ENCODE data around the gene KMT5C. TPM values are rescaled to one million over a fixed set of nuclear protein-coding genes. Genes with fewer than 3 reads are reported as not detected.

The KMT5C gene
- total RNA-seq, 4 donors from 2014 or later: 16.5 to 25.4 (median 20.3) TPM

DNA sequence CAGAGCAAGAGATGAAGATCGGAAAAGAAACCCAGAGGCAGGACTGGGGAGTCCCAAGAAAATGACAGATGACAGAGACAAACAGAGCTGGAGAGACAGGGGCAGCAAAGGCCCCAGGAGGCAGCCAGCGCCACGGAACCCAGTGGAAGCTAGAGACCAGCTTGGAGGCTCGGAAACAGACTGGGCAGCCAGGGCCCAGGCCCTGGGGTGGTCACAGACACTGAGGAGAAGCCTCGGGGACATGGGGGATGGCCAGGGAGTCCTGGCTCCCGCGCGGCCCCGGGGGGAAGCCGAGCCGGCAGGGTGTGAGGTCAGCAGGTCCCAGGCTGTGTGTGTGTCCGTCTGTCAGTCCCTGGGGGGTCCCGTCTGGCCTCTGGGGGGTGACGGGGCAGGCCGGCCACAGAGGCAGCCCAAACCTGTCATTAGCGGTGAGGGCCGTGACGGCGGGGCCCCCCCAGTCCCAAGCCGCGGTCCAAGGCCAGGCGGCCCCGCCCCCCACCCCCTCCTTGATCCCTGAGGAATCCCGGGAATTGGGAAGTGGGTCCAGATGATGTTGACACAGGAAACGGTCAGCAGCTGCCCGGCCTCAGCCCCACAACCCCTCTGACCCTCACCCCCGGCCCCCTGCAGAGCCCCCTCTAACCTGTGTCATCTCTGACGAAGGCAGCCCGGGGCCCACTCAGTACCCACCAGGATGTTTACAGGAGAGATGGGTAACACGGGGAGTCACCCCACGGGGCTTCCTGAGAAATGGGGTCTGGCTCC is 34.5 kb downstream of the KMT5C start:
- no peak overlapping the region for H3K4me3 ChIP-seq (ENCODE audit: low read depth, poor library complexity, severe bottlenecking)
- 16 to 25% methylated on average over 15 to 22 of the region's 31 CpGs for WGBS, 2 donors
- no peak for DNase-seq (ENCODE audit: low spot score in 2 of 2)
- intact Hi-C loops (cut with DNase I; ENCODE audit: low total_unique reads): no loop called here
- TF ChIP-seq, protein P1, sequence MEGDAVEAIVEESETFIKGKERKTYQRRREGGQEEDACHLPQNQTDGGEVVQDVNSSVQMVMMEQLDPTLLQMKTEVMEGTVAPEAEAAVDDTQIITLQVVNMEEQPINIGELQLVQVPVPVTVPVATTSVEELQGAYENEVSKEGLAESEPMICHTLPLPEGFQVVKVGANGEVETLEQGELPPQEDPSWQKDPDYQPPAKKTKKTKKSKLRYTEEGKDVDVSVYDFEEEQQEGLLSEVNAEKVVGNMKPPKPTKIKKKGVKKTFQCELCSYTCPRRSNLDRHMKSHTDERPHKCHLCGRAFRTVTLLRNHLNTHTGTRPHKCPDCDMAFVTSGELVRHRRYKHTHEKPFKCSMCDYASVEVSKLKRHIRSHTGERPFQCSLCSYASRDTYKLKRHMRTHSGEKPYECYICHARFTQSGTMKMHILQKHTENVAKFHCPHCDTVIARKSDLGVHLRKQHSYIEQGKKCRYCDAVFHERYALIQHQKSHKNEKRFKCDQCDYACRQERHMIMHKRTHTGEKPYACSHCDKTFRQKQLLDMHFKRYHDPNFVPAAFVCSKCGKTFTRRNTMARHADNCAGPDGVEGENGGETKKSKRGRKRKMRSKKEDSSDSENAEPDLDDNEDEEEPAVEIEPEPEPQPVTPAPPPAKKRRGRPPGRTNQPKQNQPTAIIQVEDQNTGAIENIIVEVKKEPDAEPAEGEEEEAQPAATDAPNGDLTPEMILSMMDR (IDR thresholded peaks at IDR 0.05): no peak
- TF ChIP-seq POLR2A (IDR thresholded peaks at IDR 0.05): no peak

DNA sequence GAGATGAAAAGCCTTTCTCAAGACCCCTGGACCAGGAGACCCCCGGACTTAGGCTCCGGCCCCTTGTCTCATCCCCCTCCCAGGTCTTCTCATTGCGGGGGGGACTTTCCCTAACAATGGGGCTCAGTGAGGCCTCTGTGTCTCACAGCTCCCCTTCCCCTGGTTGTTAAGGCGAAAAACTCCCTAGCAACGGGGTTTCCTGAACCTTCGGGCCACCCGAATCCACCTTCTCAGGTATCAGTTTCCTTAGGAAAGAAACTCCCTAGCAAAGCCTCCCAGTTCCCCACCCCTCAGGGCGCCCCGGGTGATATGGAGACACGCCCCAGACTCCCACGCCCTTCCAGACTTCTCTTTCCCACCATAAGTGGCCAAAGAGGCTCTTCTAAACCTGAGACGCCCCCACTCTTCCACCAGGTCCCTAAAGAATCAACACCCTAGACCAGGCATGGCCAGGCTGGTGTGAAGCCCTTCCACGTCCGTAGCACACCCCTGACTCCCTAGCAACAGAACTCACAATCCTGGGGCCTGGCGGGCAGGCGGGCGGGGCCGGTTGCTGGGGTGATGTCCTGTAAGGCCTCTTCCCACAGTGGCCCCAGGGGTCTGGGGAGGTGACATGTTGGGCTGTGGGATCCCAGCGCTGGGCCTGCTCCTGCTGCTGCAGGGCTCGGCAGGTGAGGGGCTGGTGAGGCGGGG is 36.7 kb downstream of the KMT5C start, which contains the start of gene TMEM190:
TMEM190 (plus strand) TSS at position 586 of the 693 bp plus-strand sequence; CDS start at position 614, 28 bp downstream.
- DNase-seq (ENCODE audit: low spot score in 2 of 2): no peak
- intact Hi-C loops (cut with DNase I; ENCODE audit: low total_unique reads): no loop called here
- H3K4me3 ChIP-seq (ENCODE audit: low read depth, poor library complexity, severe bottlenecking): no peak within 1 kb of the TSS
- TF ChIP-seq, protein P1 (IDR thresholded peaks at IDR 0.05): no peak
- TF ChIP-seq POLR2A (IDR thresholded peaks at IDR 0.05): no peak
- 37 to 56% methylated on average over 18 to 21 of the region's 21 CpGs for WGBS, 2 donors

DNA sequence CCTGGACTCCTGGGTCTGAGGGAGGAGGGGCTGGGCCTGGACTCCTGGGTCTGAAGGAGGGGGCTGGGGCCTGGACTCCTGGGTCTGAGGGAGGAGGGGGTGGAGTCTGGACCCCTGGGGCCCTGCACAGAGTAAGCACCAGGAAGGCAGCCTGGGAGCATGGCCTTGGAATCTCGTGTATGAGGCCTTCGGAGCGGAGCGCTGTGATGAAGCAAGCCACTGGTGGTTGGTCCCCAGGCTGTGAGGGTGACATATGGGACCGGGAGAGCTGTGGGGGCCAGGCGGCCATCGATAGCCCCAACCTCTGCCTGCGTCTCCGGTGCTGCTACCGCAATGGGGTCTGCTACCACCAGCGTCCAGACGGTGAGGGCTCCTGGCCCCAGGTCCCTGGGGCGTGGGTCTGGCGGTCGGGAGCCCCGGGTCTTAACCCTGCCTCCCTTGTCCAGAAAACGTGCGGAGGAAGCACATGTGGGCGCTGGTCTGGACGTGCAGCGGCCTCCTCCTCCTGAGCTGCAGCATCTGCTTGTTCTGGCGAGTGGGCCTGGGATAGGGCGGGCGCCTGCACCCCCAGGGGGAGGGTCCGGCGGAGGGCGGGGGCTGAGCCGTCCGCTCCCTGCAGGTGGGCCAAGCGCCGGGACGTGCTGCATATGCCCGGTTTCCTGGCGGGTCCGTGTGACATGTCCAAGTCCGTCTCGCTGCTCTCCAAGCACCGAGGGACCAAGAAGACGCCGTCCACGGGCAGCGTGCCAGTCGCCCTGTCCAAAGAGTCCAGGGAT is 37.9 kb downstream of the KMT5C start:
- WGBS, 2 donors: 39 to 49% methylated on average over 36 to 43 of the region's 43 CpGs
- no peak for DNase-seq (ENCODE audit: low spot score in 2 of 2)
- no peak overlapping the region for H3K4me3 ChIP-seq (ENCODE audit: low read depth, poor library complexity, severe bottlenecking)
- TF ChIP-seq, protein P1 (IDR thresholded peaks at IDR 0.05): no peak
- TF ChIP-seq POLR2A (IDR thresholded peaks at IDR 0.05): no peak
- intact Hi-C loops (cut with DNase I; ENCODE audit: low total_unique reads): no loop called here

- TF ChIP-seq, protein P1 (IDR thresholded peaks at IDR 0.05): no peak
- no peak for TF ChIP-seq POLR2A (IDR thresholded peaks at IDR 0.05)
- intact Hi-C loops (cut with DNase I; ENCODE audit: low total_unique reads): no loop called here
- 66% methylated on average over 8 to 11 of the region's 11 CpGs for whole genome bisulfite sequencing, 2 donors
- H3K4me3 ChIP-seq (ENCODE audit: low read depth, poor library complexity, severe bottlenecking): no peak overlapping the region
- no peak for DNase-seq (ENCODE audit: low spot score in 2 of 2)
Measured at GRCh38 chr19:55379174-55379573, 39.5 kb downstream of the KMT5C start.

- H3K4me3 ChIP-seq (ENCODE audit: low read depth, poor library complexity, severe bottlenecking): no peak overlapping the region
- no peak for DNase-seq (ENCODE audit: low spot score in 2 of 2)
- TF ChIP-seq, protein P1 (IDR thresholded peaks at IDR 0.05): no peak
- no peak for TF ChIP-seq POLR2A (IDR thresholded peaks at IDR 0.05)
- 96 to 99% methylated on average over 5 of the region's 5 CpGs for WGBS, 2 donors
- intact Hi-C loops (cut with DNase I; ENCODE audit: low total_unique reads): no loop called here
Measured at GRCh38 chr19:55382013-55382412, 42.3 kb downstream of the KMT5C start.
